Stimulated activated CD4-positive, alpha-beta T cell treated with anti-CD3 and anti-CD28 coated beads, Interleukin-12 subunit alpha, Interleukin-12 subunit beta, amount 100 ng/mL, for 24 hours (primary cell): Measurements from ENCODE around the gene VPS50.
"Not testable (repeated sequence)": the region's sequence is repeated elsewhere in the genome, so short reads cannot be mapped to it uniquely, and the experiment has no call there.

Experiments used
- DNase-seq, 2 experiments: peaks; one replicate each; pipeline ENCODE4 v3.0.0-alpha.2; 2020; ENCODE audit warnings: low read depth in 2 of 2

Gene VPS50

DNA sequence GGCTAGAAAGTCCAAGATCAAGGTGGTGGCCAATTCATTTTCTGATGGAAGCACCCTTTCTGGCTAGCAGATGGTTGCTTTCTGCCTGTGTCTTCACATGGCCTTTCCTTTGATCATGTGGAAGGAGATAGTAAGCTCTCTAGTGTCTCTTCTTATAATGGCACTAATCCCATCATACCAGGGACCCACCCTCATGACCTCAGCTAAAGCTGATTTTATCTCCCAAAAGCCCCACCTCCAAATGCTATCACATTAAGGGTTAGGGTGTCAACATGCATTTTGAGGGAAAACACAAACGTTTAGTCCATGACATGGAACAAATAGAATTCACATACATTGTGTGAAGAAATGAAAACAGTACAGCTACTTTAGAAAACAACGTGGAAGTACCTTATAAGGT lies 100.0 kb downstream of the VPS50 start:
- no peak for DNase-seq

- no peak for DNase-seq
These were observed 104.9 kb downstream of the VPS50 start for GRCh38 chr7:93337052-93337451.

DNA sequence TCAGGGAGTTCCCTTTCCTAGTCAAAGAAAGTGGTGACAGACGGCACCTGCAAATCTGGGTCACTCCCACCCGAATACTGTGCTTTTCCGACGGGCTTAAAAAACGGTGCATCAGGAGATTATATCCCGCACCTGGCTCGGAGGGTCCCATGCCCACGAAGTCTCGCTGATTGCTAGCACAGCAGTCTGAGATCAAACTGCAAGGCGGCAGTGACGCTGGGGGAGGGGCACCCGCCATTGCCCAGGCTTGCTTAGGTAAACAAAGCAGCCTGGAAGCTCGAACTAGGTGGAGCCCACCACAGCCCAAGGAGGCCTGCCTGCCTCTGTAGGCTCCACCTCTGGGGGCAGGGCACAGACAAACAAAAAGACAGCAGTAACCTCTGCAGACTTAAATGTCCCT lies 110.0 kb downstream of the VPS50 start:
- DNase-seq = not testable (repeated sequence)

DNA sequence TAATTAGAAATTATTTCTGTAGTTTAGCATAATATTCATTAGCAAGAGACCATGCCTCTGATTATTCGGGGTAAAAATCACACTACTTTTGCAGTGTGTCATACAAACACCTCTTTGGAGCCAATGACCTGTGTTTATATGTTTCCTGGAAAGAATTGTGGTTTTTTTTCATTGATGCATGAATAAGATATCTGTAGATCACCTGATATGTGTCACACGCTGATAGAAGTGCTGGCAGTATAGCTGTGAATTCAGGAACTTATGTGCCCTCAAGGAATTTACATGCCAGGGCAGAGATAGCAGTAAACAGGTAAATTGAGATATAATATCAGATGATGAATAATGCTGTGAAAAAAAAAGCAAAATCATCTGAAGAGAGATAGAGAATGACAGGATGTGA lies 118.2 kb downstream of the VPS50 start:
- DNase-seq = no peak

- DNase-seq = no peak
These were observed 120.7 kb downstream of the VPS50 start for GRCh38 chr7:93352881-93353280.

DNA sequence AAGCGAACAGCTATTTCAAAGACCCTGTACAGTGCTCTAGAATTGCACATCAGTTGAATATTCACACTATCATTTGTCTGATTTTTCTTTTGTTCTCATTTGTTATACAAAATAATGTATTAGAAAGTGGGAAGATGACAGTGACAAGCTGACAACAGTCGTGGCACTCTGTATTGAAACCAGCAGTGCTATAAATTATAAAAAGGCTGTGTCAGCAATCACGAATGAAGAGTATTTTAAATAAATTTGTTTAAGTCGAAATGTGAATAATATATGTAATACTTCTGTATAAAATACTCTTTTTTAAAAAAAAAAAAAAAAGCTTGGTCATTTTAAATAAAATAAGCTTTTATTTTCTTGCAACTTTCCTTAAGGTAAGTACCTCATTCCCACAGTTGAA lies 122.6 kb downstream of the VPS50 start:
- no peak for DNase-seq

- DNase-seq = no peak
These were observed 127.5 kb downstream of the VPS50 start for GRCh38 chr7:93359520-93360198.

DNA sequence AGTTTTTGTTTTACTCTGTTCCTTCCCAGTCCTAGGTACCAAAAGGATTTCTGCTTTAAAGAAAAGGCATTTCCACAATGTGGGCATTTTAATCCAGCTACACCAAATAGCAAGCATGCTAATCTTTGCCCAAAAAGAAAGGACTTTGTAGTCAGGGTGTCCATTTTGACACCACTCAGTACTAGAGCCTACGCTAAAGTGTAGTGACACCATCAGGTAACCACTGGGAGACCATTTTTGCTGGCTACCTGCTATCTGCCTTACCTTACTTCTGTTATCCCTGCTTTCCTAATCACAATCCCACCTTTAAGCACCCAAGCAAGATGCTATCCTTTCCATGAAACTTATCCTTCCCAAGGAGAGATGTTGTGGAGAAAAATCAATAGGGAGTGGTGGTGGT lies 129.7 kb downstream of the VPS50 start:
- DNase-seq = no peak

- no peak for DNase-seq
These were observed 132.6 kb downstream of the VPS50 start for GRCh38 chr7:93364806-93365205.

DNA sequence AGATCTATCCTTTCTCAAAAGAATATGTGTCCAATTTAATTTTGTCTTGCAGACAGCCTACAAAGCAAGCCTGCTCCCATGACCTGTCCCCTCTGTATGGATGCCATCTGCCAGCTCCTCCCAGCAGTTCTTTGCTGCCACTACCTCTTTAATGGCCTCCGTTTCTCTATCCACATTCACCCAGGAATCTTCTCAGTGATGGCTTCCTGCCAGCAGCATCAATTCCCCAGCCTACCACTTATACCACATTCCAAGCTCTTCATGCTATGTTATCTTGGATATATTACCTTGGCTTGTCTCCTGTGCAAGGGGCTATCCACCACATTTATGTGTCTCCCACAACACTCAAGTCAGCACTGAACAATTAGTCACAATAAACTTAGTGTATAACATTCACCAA lies 133.2 kb downstream of the VPS50 start:
- DNase-seq = no peak

GRCh38 chr7:93366816-93367215 lies 134.7 kb downstream of the VPS50 start:
- no peak for DNase-seq

DNA sequence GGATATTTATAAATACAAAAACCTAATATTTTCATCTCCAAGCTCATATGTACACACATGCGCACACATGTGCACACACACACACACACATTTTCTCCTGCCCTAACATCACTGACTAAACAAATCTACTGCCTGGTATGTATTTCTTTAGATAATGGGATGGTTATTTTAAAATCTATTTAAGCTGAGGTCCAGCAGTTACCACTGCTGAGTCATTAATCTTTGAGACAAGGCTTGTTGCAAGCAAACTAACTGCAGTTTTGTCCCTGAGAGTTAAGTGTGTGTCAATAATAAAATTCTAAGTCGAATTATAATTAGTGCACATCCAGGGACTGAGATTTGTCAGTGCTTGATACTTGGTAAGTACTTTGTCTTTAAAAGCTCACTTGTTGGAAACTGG lies 135.1 kb downstream of the VPS50 start:
- DNase-seq = no peak

- not testable (repeated sequence) for DNase-seq
These were observed 138.8 kb downstream of the VPS50 start for GRCh38 chr7:93370937-93371336.

DNA sequence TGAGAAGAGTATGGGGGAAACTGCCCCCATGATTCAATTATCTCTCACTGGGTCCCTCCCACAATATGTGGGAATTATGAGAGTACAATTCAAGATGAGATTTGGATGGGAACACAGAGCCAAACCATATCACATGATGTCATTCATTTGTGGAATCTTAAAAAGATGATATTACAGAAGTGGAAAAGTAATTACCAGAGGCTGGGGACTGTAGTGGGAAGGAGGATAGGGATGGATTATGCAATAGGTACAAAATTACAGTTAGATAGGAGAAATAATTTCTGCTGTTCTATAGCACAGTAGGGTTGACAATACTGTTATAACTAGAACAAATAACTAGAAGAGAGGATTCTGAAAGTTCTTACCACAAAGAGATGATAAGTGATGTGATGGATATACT lies 141.4 kb downstream of the VPS50 start:
- no peak for DNase-seq

DNA sequence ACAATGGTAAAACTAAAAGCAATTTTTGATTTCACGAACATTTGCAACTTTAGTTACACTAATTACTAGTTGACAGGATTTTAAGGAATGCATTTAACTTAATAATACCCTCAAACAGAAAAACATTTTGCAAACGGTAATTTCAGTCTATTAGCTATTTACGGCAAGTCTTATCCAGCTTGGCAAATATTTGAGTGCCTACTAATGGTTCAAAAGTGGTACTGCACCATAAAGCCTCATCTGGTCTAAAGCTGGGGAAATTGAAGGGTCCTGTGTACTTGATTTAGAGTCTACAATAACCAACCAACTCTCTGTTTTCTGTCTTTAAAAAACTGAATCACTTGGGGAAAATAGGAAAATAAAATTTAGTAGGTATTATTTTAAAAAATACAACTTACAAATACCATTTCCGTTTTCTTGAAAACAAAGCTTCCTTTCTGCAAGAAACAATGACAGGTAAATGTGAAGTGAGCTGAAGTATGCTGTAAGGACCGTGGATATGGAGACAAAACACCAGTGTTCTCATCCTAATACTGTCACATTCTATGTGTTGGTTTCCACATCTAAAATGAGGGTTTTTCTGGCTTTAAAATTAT lies 142.3 kb downstream of the VPS50 start:
- no peak for DNase-seq

GRCh38 chr7:93375603-93376002 lies 143.4 kb downstream of the VPS50 start:
- no peak for DNase-seq

GRCh38 chr7:93378131-93378760 lies 146.1 kb downstream of the VPS50 start:
- no peak for DNase-seq

GRCh38 chr7:93382362-93382761 lies 150.2 kb downstream of the VPS50 start:
- no peak for DNase-seq

GRCh38 chr7:93390660-93391059 lies 158.5 kb downstream of the VPS50 start:
- DNase-seq = no peak

DNA sequence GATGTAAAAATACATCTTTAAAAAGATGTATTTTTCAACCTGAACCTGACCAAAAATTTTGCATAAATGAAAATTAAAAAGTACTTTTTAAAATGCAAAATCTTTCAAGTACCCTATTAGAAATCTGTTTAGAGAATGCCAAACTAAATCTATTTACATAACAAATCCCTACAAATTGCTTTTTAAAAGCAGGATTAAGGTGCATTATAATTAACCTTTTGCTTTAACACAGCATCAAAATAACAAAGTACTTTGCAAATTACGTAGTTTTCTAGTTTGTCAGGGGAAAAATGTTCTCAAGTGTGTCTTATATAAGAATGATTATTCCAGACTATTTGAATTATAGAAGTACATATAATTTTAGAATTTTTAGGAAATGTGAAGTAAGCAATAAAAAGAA lies 160.8 kb downstream of the VPS50 start:
- DNase-seq = no peak

DNA sequence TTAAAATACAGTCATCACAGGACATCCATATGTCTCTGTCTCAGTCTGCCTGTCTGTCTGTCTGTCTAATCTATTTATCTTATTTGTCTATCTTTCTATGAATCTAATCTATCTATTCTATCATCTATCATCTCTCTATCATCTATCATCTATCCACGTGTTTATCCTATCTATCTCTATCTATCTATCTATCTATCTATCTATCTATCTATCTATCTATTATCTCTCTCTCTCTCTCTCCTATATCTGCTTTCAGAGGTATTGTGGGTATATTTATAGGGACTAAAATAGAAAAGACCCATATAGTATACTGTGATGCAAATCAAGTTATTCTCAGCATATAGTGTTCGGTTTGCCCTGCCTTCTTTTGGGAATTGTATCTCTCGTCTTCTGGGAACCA lies 167.5 kb downstream of the VPS50 start:
- DNase-seq = no peak

DNA sequence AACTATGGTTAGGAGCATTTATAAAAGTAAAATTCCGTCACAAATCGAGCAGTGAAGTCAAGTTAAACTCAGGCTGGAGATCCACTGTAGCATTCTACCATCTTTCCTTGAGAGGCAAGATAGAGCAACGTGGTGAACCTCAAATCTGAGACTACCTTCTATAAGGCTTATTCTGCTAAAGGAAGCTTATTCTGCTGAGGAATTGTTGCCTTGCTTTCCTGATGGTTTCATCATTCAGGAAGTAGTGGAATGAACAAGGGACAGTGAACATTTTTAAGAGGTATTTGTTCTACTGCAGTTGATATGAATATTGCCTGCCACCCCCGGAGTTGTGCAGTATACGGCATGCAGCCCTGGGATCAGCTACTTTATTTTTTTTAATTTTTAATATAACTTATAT lies 170.8 kb downstream of the VPS50 start:
- no peak for DNase-seq

GRCh38 chr7:93407239-93407638 lies 175.1 kb downstream of the VPS50 start:
- no peak for DNase-seq
